ENCODE data around the gene UTRN. TPM values are rescaled to one million over a fixed set of nuclear protein-coding genes. Genes with fewer than 3 reads are reported as not detected.

UTRN gene
- total RNA-seq, 4 donors from 2014 or later = 172 to 283 (median 226) TPM

DNA sequence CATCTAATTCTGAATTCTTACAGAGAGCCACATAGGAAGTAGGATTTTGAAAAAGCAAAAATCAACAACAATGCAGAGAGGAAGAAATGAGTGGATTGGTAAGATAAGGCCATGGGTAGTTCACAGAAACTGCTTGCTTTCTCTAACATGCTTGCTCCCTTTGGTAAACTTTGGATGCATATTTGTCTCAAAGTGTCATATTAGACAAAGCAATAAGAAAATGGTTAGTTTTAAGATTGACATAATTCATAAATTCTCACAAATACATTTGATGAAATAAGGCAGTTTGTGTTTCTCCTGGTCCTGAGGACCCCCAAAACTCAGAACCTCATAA, 31.7 kb downstream of the UTRN start:
- ATAC-seq (ENCODE audit: low FRiP score) = no peak
- TF ChIP-seq, protein P1, sequence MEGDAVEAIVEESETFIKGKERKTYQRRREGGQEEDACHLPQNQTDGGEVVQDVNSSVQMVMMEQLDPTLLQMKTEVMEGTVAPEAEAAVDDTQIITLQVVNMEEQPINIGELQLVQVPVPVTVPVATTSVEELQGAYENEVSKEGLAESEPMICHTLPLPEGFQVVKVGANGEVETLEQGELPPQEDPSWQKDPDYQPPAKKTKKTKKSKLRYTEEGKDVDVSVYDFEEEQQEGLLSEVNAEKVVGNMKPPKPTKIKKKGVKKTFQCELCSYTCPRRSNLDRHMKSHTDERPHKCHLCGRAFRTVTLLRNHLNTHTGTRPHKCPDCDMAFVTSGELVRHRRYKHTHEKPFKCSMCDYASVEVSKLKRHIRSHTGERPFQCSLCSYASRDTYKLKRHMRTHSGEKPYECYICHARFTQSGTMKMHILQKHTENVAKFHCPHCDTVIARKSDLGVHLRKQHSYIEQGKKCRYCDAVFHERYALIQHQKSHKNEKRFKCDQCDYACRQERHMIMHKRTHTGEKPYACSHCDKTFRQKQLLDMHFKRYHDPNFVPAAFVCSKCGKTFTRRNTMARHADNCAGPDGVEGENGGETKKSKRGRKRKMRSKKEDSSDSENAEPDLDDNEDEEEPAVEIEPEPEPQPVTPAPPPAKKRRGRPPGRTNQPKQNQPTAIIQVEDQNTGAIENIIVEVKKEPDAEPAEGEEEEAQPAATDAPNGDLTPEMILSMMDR (IDR thresholded peaks at IDR 0.05) = no peak
- no peak for DNase-seq (ENCODE audit: low spot score)

GRCh38 chr6:144317736-144318135, 32.6 kb downstream of the UTRN start:
- DNase-seq (ENCODE audit: low spot score) = no peak
- TF ChIP-seq, protein P1 (IDR thresholded peaks at IDR 0.05) = no peak

GRCh38 chr6:144319211-144319610, 34.1 kb downstream of the UTRN start:
- TF ChIP-seq, protein P1 (IDR thresholded peaks at IDR 0.05) = no peak
- no peak for ATAC-seq (ENCODE audit: low FRiP score)
- no peak for DNase-seq (ENCODE audit: low spot score)

More at GRCh38 chr6:144317736-144318135, 32.6 kb downstream of the UTRN start:
- no peak for ATAC-seq (ENCODE audit: low FRiP score)

- TF ChIP-seq, protein P1 (IDR thresholded peaks at IDR 0.05) = no peak
- no peak for ATAC-seq (ENCODE audit: low FRiP score)
- DNase-seq (ENCODE audit: low spot score) = no peak
These were observed 35.6 kb downstream of the UTRN start for GRCh38 chr6:144320741-144321140.

GRCh38 chr6:144321839-144322591, 36.9 kb downstream of the UTRN start:
- TF ChIP-seq, protein P1 (IDR thresholded peaks at IDR 0.05) = no peak
- DNase-seq (ENCODE audit: low spot score) (no peak), ATAC-seq (ENCODE audit: low FRiP score) (no peak)

DNA sequence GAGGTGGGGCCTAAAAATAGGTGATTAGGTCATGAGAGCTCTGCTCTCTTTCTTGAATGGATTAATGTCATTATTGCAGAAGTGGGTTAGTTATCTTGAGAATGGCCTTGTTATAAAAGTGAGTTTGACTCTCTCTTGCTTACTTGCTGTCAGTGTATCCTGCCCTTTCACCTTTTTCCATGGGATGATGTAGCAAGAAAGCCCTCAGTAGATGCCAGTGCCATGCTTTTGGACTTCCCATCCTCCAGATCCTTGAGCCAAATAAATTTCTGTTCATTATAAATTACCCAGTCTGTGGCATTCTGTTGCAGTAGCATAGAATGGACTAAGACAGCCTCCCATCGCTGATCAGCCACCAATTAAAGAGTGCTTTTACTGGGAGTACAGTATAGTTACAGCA, 40.1 kb downstream of the UTRN start:
- TF ChIP-seq, protein P1 (IDR thresholded peaks at IDR 0.05) = no peak
- DNase-seq (ENCODE audit: low spot score) (no peak), ATAC-seq (ENCODE audit: low FRiP score) (no peak)

DNA sequence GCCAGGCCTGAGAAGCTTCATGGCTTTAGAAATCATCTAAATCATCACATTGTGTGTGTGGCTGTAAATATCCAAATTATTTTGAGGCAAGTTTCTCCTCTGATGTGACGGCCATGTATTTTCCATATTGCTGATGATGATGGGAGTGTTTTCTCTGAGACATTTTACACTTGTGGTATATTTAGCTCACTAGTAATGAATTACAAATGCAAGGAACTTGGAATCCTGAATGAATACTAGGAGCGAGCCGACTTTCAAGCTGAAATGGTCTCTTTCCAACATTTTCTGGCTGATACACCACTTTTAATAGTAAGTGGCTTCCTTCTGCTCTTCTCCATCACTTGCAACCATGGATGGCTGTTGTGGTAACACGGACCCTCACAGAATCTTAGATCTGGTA, 41.3 kb downstream of the UTRN start:
- TF ChIP-seq, protein P1 (IDR thresholded peaks at IDR 0.05) = no peak
- ATAC-seq (ENCODE audit: low FRiP score) = no peak
- DNase-seq (ENCODE audit: low spot score) = no peak

Data from omental fat pad (tissue), 4 donors.